NOMO-1 treated with dmso at 0.1 percent for 144 hours (cell line): ENCODE data around the gene COQ10A.

Experiments
- DNase-seq: peaks from one replicate; lab custom pipeline; 2025; ENCODE audit not compliant: unreplicated experiment; lab: John Stamatoyannopoulos, UW

COQ10A gene

GRCh38 chr12:56266693-56267442 is at the start of gene COQ10A:
Gene COQ10A (plus strand): TSS chr12:56266942. CDS start chr12:56267119, 177 bp downstream.
- peak; percentile 84 for DNase-seq

- DNase-seq = no peak
These were observed 46.9 kb upstream of the COQ10A start for GRCh38 chr12:56219840-56220239.

DNA sequence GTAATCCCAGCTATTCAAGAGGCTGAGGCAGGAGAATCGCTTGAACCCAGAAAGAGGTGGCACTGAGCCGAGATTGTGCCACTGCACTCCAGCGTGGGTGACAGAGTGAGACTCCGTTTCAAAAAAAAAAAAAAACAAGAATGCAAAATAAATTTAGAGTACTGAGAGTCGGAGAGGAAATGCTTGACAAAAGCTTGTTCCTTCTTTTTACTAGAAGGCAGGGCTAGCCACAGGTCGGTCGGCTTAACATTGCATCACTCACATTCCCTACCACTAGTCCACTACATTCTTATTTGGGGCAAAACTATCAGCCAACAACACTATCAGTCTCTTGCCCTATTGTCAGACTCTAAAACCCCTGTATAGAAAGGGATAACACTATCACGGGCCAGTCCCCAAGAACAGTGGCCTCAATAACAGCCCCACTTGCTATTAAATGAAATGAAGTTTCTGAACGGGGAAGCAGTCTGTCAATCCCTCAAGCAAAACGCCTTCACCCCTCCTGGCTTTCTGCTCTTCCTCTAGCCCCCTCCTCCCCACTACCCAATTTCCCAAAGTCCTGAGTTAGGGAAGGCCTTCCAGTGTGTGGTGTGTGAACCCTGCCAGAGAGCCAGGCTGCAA is 46.0 kb upstream of the COQ10A start:
- DNase-seq = peak; percentile 85

DNA sequence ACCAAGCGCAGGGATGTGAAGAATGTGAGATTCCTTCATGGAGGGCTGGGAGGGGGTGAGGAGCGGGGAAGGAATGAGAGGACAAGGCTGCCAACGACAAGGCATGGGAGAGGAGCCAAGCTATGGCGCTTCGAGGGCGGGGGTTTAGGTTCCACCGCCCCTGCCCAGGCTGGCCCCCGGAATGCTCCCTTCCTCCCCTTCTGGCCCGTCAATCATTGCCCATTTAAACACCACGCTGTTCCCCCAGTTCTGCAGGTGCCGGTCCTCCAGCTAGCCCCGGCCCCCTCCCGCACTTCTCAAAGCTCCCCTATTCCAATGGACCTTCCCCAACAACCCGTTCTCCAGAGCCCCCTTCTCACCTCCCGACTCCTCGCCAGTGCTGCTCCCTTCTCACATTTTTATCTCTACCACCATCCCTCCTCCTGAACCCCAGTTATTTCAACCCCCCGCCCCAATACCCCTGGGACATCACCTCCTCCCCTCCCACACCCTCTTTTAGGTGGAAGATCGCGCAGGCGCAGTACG is 45.4 kb upstream of the COQ10A start:
- DNase-seq = no peak

GRCh38 chr12:56221757-56222530 is 44.8 kb upstream of the COQ10A start, which contains the start of gene RNF41:
Gene RNF41 (minus strand): TSS chr12:56221922. CDS start chr12:56214047, 7,875 bp downstream.
- DNase-seq = peak; percentile 95

DNA sequence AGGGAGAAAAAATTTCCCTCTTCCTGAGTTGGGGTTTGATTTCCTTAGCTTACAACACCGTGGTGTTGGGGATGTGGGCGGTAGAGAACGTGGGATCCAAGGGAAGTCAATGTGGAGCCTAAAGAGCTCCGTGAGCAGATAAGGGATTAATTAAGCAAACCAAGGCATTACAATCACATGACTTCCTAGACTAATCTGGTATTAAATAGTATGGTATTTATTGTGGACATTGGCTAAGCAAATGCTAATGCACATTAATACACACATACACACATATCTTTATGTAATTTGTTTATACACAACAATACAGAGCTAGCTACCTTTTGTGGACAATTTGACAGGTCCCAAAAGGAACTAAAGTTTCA is 44.2 kb upstream of the COQ10A start:
- DNase-seq = no peak

- no peak for DNase-seq
These were observed 43.1 kb upstream of the COQ10A start for GRCh38 chr12:56223571-56224101.

- peak; percentile 95 for DNase-seq
These were observed 42.5 kb upstream of the COQ10A start, which contains the start of gene NABP2 for GRCh38 chr12:56224102-56224701. Gene NABP2 (plus strand): TSS chr12:56224342. CDS start chr12:56224857, 515 bp downstream.

- DNase-seq = no peak
These were observed 41.8 kb upstream of the COQ10A start for GRCh38 chr12:56224954-56225353.

DNA sequence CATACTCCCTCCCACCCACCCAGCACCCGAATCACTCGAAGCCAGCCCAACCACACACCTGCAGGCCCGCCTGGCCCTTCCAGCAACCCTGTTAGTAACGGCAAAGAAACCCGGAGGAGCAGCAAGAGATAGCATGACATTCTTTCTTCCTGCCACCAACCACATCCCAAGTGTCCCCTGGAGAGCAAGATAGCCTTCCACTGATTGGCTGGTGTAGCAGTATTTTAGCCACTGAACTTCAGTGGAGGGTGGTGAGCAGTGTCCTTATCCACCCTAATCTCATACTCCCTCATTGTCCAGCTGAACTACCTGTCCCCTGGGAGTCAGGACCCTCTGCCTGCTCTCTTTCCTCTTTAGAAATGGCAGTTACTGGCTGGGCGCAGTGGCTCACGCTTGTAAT is 37.7 kb upstream of the COQ10A start:
- DNase-seq = no peak

GRCh38 chr12:56229916-56230431 is 36.8 kb upstream of the COQ10A start, which contains the start of gene SLC39A5:
Gene SLC39A5 (plus strand): TSS chr12:56230051. CDS start chr12:56231275, 1,224 bp downstream.
- DNase-seq = no peak

DNA sequence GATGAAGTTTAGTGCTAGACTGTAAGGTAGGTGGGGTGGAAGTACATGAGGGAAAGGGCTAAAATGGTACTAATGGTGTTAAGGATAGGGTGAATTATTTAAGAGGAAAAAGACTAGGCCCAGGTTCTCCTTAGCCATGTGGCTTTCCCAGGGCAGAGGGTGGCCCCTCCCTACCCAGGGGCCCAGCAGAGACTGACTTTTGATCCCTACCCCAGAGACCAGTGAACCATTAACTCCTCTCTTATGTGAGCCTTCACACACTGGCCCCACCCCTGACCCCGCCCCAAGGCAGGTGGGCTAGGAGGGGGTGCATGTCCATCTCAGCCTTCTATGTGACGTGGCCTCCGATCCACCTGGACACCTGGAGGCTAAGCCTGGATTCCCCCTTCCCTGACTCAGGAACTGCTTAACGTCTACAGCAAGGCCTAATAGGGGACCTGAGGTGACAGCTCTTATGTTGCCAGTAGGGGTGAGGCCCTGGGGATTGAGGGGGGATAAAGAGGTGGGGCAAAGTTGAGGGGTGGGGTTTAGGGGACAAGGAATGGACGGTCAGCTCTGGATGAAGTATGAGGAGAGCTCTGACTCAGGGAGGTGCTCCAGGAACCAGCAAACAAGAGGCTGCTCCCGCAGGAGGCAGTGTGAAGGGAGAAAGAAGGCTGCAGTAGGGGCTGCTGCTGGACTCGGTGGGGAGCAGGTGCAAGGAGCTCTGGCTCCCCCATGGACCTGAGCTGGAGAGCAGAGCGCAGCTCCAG is 36.1 kb upstream of the COQ10A start:
- no peak for DNase-seq

DNA sequence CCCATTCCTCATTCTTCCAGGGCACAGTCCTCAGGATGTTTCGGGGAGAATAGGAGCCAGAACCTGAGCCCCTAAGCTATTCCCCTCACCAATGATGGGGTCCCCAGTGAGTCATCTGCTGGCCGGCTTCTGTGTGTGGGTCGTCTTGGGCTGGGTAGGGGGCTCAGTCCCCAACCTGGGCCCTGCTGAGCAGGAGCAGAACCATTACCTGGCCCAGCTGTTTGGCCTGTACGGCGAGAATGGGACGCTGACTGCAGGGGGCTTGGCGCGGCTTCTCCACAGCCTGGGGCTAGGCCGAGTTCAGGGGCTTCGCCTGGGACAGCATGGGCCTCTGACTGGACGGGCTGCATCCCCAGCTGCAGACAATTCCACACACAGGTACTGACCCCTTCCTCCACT is 35.6 kb upstream of the COQ10A start:
- no peak for DNase-seq

DNA sequence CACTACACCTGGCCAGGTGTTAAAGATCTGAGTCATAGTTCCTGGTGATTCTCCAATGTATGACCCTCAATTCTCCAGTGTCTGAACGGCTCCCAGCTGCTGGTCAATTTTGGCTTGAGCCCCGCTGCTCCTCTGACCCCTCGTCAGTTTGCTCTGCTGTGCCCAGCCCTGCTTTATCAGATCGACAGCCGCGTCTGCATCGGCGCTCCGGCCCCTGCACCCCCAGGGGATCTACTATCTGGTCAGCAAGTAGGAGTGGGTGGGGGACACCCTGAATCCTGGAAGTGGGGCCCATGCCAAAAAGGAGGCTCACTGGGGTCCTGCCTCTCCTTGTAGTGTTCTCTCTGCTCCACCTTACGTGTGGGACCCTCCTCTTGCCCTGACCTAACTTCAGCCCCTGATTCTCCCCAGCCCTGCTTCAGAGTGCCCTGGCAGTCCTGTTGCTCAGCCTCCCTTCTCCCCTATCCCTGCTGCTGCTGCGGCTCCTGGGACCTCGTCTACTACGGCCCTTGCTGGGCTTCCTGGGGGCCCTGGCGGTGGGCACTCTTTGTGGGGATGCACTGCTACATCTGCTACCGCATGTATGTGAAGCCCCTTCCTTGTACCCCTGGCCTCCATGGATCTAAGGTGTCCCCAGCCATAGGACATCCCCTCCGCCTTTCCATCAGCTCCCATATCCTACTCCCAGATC is 31.9 kb upstream of the COQ10A start:
- no peak for DNase-seq

- DNase-seq = no peak
These were observed 30.7 kb upstream of the COQ10A start for GRCh38 chr12:56236091-56236490.

DNA sequence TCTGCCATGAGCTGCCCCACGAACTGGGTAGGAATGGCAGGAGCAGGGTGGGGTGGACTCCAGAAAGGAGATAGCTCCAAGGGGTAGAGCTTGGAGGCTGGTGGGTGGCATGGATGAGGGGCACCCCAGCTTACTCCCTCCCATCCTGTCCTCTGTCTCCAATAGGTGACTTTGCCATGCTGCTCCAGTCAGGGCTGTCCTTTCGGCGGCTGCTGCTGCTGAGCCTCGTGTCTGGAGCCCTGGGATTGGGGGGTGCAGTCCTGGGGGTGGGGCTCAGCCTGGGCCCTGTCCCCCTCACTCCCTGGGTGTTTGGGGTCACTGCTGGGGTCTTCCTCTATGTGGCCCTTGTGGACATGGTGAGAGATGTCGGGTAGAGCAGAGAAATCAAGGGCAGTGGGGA is 29.8 kb upstream of the COQ10A start:
- DNase-seq = no peak

GRCh38 chr12:56237552-56237951 is 29.2 kb upstream of the COQ10A start:
- DNase-seq = no peak

GRCh38 chr12:56241424-56242303 is 25.1 kb upstream of the COQ10A start:
- no peak for DNase-seq
